ENCODE measurements around the gene VAV2.
"Not testable (repeated sequence)": the region's sequence is repeated elsewhere in the genome, so short reads cannot be mapped to it uniquely, and the experiment has no call there.

Gene VAV2

GRCh38 chr9:133996531-133997520 is 4.7 kb upstream of the VAV2 start:
- peak in 1 of 2 donors; percentile 45 for DNase-seq

GRCh38 chr9:133995012-133995896 is 3.1 kb upstream of the VAV2 start:
- DNase-seq: no peak

GRCh38 chr9:133994353-133995011 is 2.4 kb upstream of the VAV2 start:
- peak; percentile 34 to 89 for DNase-seq

- no peak for DNase-seq
These were observed 1.6 kb upstream of the VAV2 start for GRCh38 chr9:133993635-133994253.

GRCh38 chr9:133992780-133993634 is 883 bp upstream of the VAV2 start:
- DNase-seq: peak; percentile 62 to 69

- DNase-seq: peak in 1 of 2 donors; percentile 13
These were observed 756 bp downstream of the VAV2 start for GRCh38 chr9:133991214-133991921.

- DNase-seq: no peak
These were observed 1.5 kb downstream of the VAV2 start for GRCh38 chr9:133990366-133991213.

- DNase-seq: no peak
These were observed 2.3 kb downstream of the VAV2 start for GRCh38 chr9:133989625-133990365.

- not testable (repeated sequence) for DNase-seq
These were observed 3.4 kb downstream of the VAV2 start for GRCh38 chr9:133988771-133989170.

- no peak for DNase-seq
These were observed 4.0 kb downstream of the VAV2 start for GRCh38 chr9:133987946-133988665.

- DNase-seq: no peak
These were observed 4.7 kb downstream of the VAV2 start for GRCh38 chr9:133987446-133987788.

- no peak for DNase-seq
These were observed 5.2 kb downstream of the VAV2 start for GRCh38 chr9:133986774-133987445.

- DNase-seq: no peak
These were observed 6.1 kb downstream of the VAV2 start for GRCh38 chr9:133986061-133986460.

GRCh38 chr9:133982971-133983720 is 9.0 kb downstream of the VAV2 start:
- no peak for DNase-seq

GRCh38 chr9:133981958-133982681 is 10.0 kb downstream of the VAV2 start:
- DNase-seq: no peak

GRCh38 chr9:133981589-133981957 is 10.6 kb downstream of the VAV2 start:
- no peak for DNase-seq
